Peyer's patch (tissue), 4 donors: Measurements from ENCODE around the gene ZC3H18. TPM values are rescaled to one million over a fixed set of nuclear protein-coding genes. Genes with fewer than 3 reads are reported as not detected.

Source experiments
- DNase-seq, 3 donors: peaks; one replicate each; pipeline ENCODE4 v3.0.0-alpha.2; 2017 to 2019
- H3K27ac ChIP-seq, 4 donors: fragments of 200-600 bp; sonication (generic); one replicate each; pipeline ENCODE4 v1.5.1; 2016 to 2019
- H3K27me3 ChIP-seq, 2 donors: fragments of 200-600 bp; sonication (generic); one replicate each; pipeline ENCODE4 v1.5.1; 2019
- H3K36me3 ChIP-seq, 3 donors: fragments of 200-600 bp; sonication (generic); one replicate each; pipeline ENCODE4 v1.5.1; 2016 to 2019
- H3K4me1 ChIP-seq, 4 donors: fragments of 200-600 bp; sonication (generic); one replicate each; pipeline ENCODE4 v1.5.1; 2016 to 2019
- H3K4me3 ChIP-seq, 4 donors: fragments of 200-600 bp; sonication (generic); 1 replicate in 3 of 4; 2 replicates in 1 of 4; pipeline ENCODE4 v1.5.1; 2016 to 2019; ENCODE audit warnings: mild to moderate bottlenecking in 1 of 4
- H3K9me3 ChIP-seq, 4 donors: fragments of 200-600 bp; sonication (generic); one replicate each; pipeline ENCODE4 v1.5.1; 2016 to 2019; ENCODE audit warnings: mild to moderate bottlenecking in 1 of 4
- CTCF ChIP-seq, 6 experiments: fragments of 450-650 bp in 4 of 6; fragments of 200-600 bp in 2 of 6; sonication (generic) in 1 of 6; IDR thresholded peaks; one replicate each; pipeline ENCODE4 v1.5.1; 2017 to 2019; ENCODE audit warnings: antibody characterized with exemption in 6 of 6, mild to moderate bottlenecking in 3 of 6, moderate library complexity in 1 of 6
- POLR2A ChIP-seq, 2 donors: fragments of 450-650 bp; IDR thresholded peaks; one replicate each; pipeline ENCODE4 v1.5.1; 2017; ENCODE audit warnings: antibody characterized with exemption in 2 of 2, mild to moderate bottlenecking in 2 of 2, moderate library complexity in 2 of 2
- total RNA-seq, 4 donors: library from RNA; depleted of rRNA; stranded (reverse); fragments of >200 nt; gene quantifications; one replicate each; pipeline ENCODE4 v1.1.0, GENCODE V29; 2016

The ZC3H18 gene
- total RNA-seq, 4 donors from 2014 or later, result 22.8 to 47.0 (median 32.9) TPM

- Histone ChIP-seq H3K36me3 (peaks cover 0 to 71% (median 0%) of the 10 kb centered on the region in 3 donors), H3K9me3 (no peaks in the 10 kb centered on the region), H3K27me3 (no peaks in the 10 kb centered on the region), H3K27ac (no peak overlapping the region), H3K4me3 (no peak overlapping the region), H3K4me1 (peaks cover 0 to 22% (median 14%) of the 10 kb centered on the region in 4 donors)
- TF ChIP-seq CTCF (IDR thresholded peaks at IDR 0.05) (no peak), POLR2A (IDR thresholded peaks at IDR 0.05) (no peak)
- DNase-seq, result no peak
Measured at GRCh38 chr16:88630433-88630832, 60.2 kb downstream of the ZC3H18 start.

- peaks cover 0 to 66% (median 0%) of the 10 kb centered on the region in 3 donors for H3K36me3 ChIP-seq
- DNase-seq, result no peak
Measured at GRCh38 chr16:88630941-88631340, 60.7 kb downstream of the ZC3H18 start.

GRCh38 chr16:88631384-88631783 lies 61.2 kb downstream of the ZC3H18 start:
- peaks cover 0 to 24% (median 14%) of the 10 kb centered on the region in 4 donors for H3K4me1 ChIP-seq
- no peak for TF ChIP-seq CTCF (IDR thresholded peaks at IDR 0.05)
- no peak for TF ChIP-seq POLR2A (IDR thresholded peaks at IDR 0.05)
- peaks cover 0 to 61% (median 0%) of the 10 kb centered on the region in 3 donors for H3K36me3 ChIP-seq
- H3K27ac ChIP-seq, result no peak overlapping the region
- no peaks in the 10 kb centered on the region for H3K9me3 ChIP-seq
- H3K4me3 ChIP-seq, result no peak overlapping the region
- no peaks in the 10 kb centered on the region for H3K27me3 ChIP-seq
- no peak for DNase-seq

More at GRCh38 chr16:88630941-88631340, 60.7 kb downstream of the ZC3H18 start:
- H3K27ac ChIP-seq, result no peak overlapping the region
- TF ChIP-seq CTCF (IDR thresholded peaks at IDR 0.05) (no peak), POLR2A (IDR thresholded peaks at IDR 0.05) (no peak)
- no peak overlapping the region for H3K4me3 ChIP-seq
- no peaks in the 10 kb centered on the region for H3K9me3 ChIP-seq
- peaks cover 0 to 24% (median 14%) of the 10 kb centered on the region in 4 donors for H3K4me1 ChIP-seq
- H3K27me3 ChIP-seq, result no peaks in the 10 kb centered on the region

GRCh38 chr16:88631920-88632586 lies 61.9 kb downstream of the ZC3H18 start:
- Histone ChIP-seq H3K4me1 (peaks cover 0 to 25% (median 14%) of the 10 kb centered on the region in 4 donors), H3K27me3 (no peaks in the 10 kb centered on the region), H3K9me3 (no peaks in the 10 kb centered on the region), H3K27ac (no peak overlapping the region), H3K36me3 (peaks cover 0 to 56% (median 0%) of the 10 kb centered on the region in 3 donors), H3K4me3 (no peak overlapping the region)
- no peak for TF ChIP-seq POLR2A (IDR thresholded peaks at IDR 0.05)
- TF ChIP-seq CTCF (IDR thresholded peaks at IDR 0.05), result no peak
- DNase-seq, result no peak

- no peaks in the 10 kb centered on the region for H3K27me3 ChIP-seq
- H3K27ac ChIP-seq, result no peak overlapping the region
- no peak for TF ChIP-seq CTCF (IDR thresholded peaks at IDR 0.05)
- TF ChIP-seq POLR2A (IDR thresholded peaks at IDR 0.05), result no peak
- DNase-seq, result no peak
- peaks cover 0 to 51% (median 0%) of the 10 kb centered on the region in 3 donors for H3K36me3 ChIP-seq
- H3K4me1 ChIP-seq, result peaks cover 0 to 27% (median 14%) of the 10 kb centered on the region in 4 donors
- H3K9me3 ChIP-seq, result no peaks in the 10 kb centered on the region
- H3K4me3 ChIP-seq, result no peak overlapping the region
Measured at GRCh38 chr16:88632587-88632930, 62.4 kb downstream of the ZC3H18 start.
